Cardiac muscle cell (in vitro differentiated cells and primary cell): ENCODE results near the gene ACO2. TPM values are rescaled to one million over a fixed set of nuclear protein-coding genes. Genes with fewer than 3 reads are reported as not detected.

ENCODE experiments used
- DNase-seq, 2 donors: peaks; one replicate each; pipeline versions ENCODE4 v3.0.0 to v3.0.0-alpha.2; 2010 to 2017; ENCODE audit warnings: low read depth in 1 of 2, low spot score in 1 of 2
- H3K27ac ChIP-seq: fragments of 200-600 bp; sonication (generic); 2 replicates; pipeline ENCODE4 v1.5.1; 2016
- H3K27me3 ChIP-seq: fragments of 200-600 bp; sonication (generic); 2 replicates; pipeline ENCODE4 v1.6.0; 2016; ENCODE audit warnings: control low read depth
- H3K36me3 ChIP-seq: fragments of 200-600 bp; sonication (generic); 2 replicates; pipeline ENCODE4 v1.5.1; 2016; ENCODE audit warnings: control low read depth
- H3K4me1 ChIP-seq: fragments of 200-600 bp; sonication (generic); 2 replicates; pipeline ENCODE4 v1.8.1; 2017; ENCODE audit warnings: low read depth, mild to moderate bottlenecking, mixed run types
- H3K4me3 ChIP-seq: fragments of 200-600 bp; sonication (generic); 2 replicates; pipeline ENCODE4 v1.5.1; 2016; ENCODE audit warnings: mild to moderate bottlenecking
- H3K9me3 ChIP-seq: fragments of 200-600 bp; sonication (generic); 2 replicates; pipeline ENCODE4 v1.5.1; 2017; ENCODE audit warnings: low read depth, mild to moderate bottlenecking, control low read depth
- CTCF ChIP-seq: IDR thresholded peaks from 2 replicates; pipeline ENCODE4 v1.5.1; 2012; ENCODE audit warnings: low read depth, mild to moderate bottlenecking, low read length
- polyA plus RNA-seq: library from polyadenylated mRNA; unstranded; fragments of >200 nt; fragmentation: Nextera tagmentation; extraction: Ambion mirVana; gene quantifications from 2 replicates; pipeline ENCODE4 v1.2.1, GENCODE V29; 2016
- total RNA-seq: library from RNA; depleted of rRNA; stranded (reverse); fragments of >200 nt; gene quantifications from 2 replicates; pipeline ENCODE4 v1.2.3, GENCODE V29; 2016

The ACO2 gene
- total and polyA plus RNA-seq, 2 experiments from 2014 or later, result 183 to 328 TPM

GRCh38 chr22:41469218-41469851, 418 bp downstream of the ACO2 start:
- peaks cover 25% of the 10 kb centered on the region for H3K36me3 ChIP-seq
- peak in 1 of 2 donors; percentile 3 for DNase-seq
- no peaks in the 10 kb centered on the region for H3K9me3 ChIP-seq
- TF ChIP-seq CTCF, result no peak
- peak overlapping the region; percentile 68 for H3K4me3 ChIP-seq
- H3K27ac ChIP-seq, result peak overlapping the region; percentile 92
- no peaks in the 10 kb centered on the region for H3K27me3 ChIP-seq
- peaks cover 6% of the 10 kb centered on the region for H3K4me1 ChIP-seq

- Histone ChIP-seq H3K36me3 (peaks cover 11% of the 10 kb centered on the region), H3K9me3 (no peaks in the 10 kb centered on the region), H3K4me1 (peaks cover 6% of the 10 kb centered on the region), H3K27ac (no peak overlapping the region), H3K4me3 (no peak overlapping the region), H3K27me3 (no peaks in the 10 kb centered on the region)
- TF ChIP-seq CTCF, result no peak
- no peak for DNase-seq
These were observed 2.0 kb downstream of the ACO2 start for GRCh38 chr22:41470886-41471285.

GRCh38 chr22:41471568-41471967, 2.7 kb downstream of the ACO2 start:
- H3K4me3 ChIP-seq, result no peak overlapping the region
- no peaks in the 10 kb centered on the region for H3K27me3 ChIP-seq
- no peak overlapping the region for H3K27ac ChIP-seq
- peaks cover 6% of the 10 kb centered on the region for H3K4me1 ChIP-seq
- no peaks in the 10 kb centered on the region for H3K9me3 ChIP-seq
- no peak for TF ChIP-seq CTCF
- H3K36me3 ChIP-seq, result peaks cover 4% of the 10 kb centered on the region
- no peak for DNase-seq

GRCh38 chr22:41474872-41475451, 6.0 kb downstream of the ACO2 start:
- Histone ChIP-seq H3K9me3 (no peaks in the 10 kb centered on the region), H3K4me3 (no peak overlapping the region), H3K4me1 (peaks cover 3% of the 10 kb centered on the region), H3K27ac (no peak overlapping the region), H3K36me3 (no peaks in the 10 kb centered on the region), H3K27me3 (no peaks in the 10 kb centered on the region)
- TF ChIP-seq CTCF, result no peak
- no peak for DNase-seq

GRCh38 chr22:41478473-41478872, 9.6 kb downstream of the ACO2 start:
- TF ChIP-seq CTCF, result no peak
- Histone ChIP-seq H3K9me3 (no peaks in the 10 kb centered on the region), H3K4me3 (no peak overlapping the region), H3K4me1 (peaks cover 8% of the 10 kb centered on the region), H3K27ac (no peak overlapping the region), H3K36me3 (no peaks in the 10 kb centered on the region), H3K27me3 (no peaks in the 10 kb centered on the region)
- no peak for DNase-seq
